H9 (cell line): ENCODE data around the gene CATSPERZ. TPM values are rescaled to one million over a fixed set of nuclear protein-coding genes. Genes with fewer than 3 reads are reported as not detected.

ENCODE experiments used
- DNase-seq: peaks from one replicate; pipeline ENCODE4 v3.0.0-alpha.2; 2017
- H2AFZ ChIP-seq: one replicate; pipeline ENCODE4 v1.6.1; 2013; ENCODE audit warnings: mild to moderate bottlenecking, low read length, control low read depth, moderate library complexity
- H2AK5ac ChIP-seq: 2 replicates; pipeline ENCODE4 v1.6.1; 2013; ENCODE audit warnings: low read length, control low read depth, mixed read lengths; ENCODE audit not compliant: insufficient read length
- H2BK120ac ChIP-seq: one replicate; pipeline ENCODE4 v1.6.1; 2013; ENCODE audit warnings: low read depth, mild to moderate bottlenecking, low read length, control low read depth, inconsistent platforms; ENCODE audit not compliant: poor library complexity, severe bottlenecking
- H2BK12ac ChIP-seq: 2 replicates; pipeline ENCODE4 v1.6.1; 2013; ENCODE audit warnings: low read length, control low read depth, mixed read lengths, low read depth; ENCODE audit not compliant: insufficient read length
- H2BK15ac ChIP-seq: 2 replicates; pipeline ENCODE4 v1.6.1; 2013; ENCODE audit warnings: low read depth, low read length, control low read depth
- H2BK20ac ChIP-seq: one replicate; pipeline ENCODE4 v1.6.1; 2013; ENCODE audit warnings: low read depth, mild to moderate bottlenecking, low read length, control low read depth, inconsistent platforms; ENCODE audit not compliant: poor library complexity, severe bottlenecking
- H2BK5ac ChIP-seq: 2 replicates; pipeline ENCODE4 v1.6.1; 2013; ENCODE audit warnings: low read length, control low read depth, mixed read lengths; ENCODE audit not compliant: insufficient read length
- H3K14ac ChIP-seq: 2 replicates; pipeline ENCODE4 v1.6.1; 2013; ENCODE audit warnings: low read length, control low read depth; ENCODE audit not compliant: insufficient read depth
- H3K18ac ChIP-seq: 2 replicates; pipeline ENCODE4 v1.6.1; 2013; ENCODE audit warnings: low read depth, mild to moderate bottlenecking, mixed read lengths, low read length, control low read depth; ENCODE audit not compliant: insufficient read length
- H3K23ac ChIP-seq: 2 replicates; pipeline ENCODE4 v1.6.1; 2013; ENCODE audit warnings: low read length, control low read depth, mixed read lengths, low read depth; ENCODE audit not compliant: insufficient read length
- H3K23me2 ChIP-seq: 2 replicates; pipeline ENCODE4 v1.6.1; 2013; ENCODE audit warnings: low read depth, mild to moderate bottlenecking, mixed read lengths, low read length, control low read depth; ENCODE audit not compliant: insufficient read length, poor library complexity, severe bottlenecking
- H3K27ac ChIP-seq: 2 replicates; pipeline ENCODE4 v1.5.1; 2013; ENCODE audit warnings: low read length, control low read depth, mixed read lengths, low read depth; ENCODE audit not compliant: insufficient read length
- H3K27me3 ChIP-seq: 2 replicates; pipeline ENCODE4 v1.6.1; 2013; ENCODE audit warnings: low read length, control low read depth, inconsistent platforms; ENCODE audit not compliant: insufficient read depth
- H3K4ac ChIP-seq: 2 replicates; pipeline ENCODE4 v1.6.1; 2013; ENCODE audit warnings: low read depth, mild to moderate bottlenecking, control low read depth, inconsistent platforms, low read length, moderate library complexity
- H3K4me1 ChIP-seq: 2 replicates; pipeline ENCODE4 v1.6.1; 2013; ENCODE audit warnings: low read length, control low read depth, inconsistent platforms; ENCODE audit not compliant: insufficient read depth
- H3K4me2 ChIP-seq: 2 replicates; pipeline ENCODE4 v1.6.1; 2013; ENCODE audit warnings: low read length, control low read depth, mixed read lengths; ENCODE audit not compliant: insufficient read length, insufficient read depth
- H3K56ac ChIP-seq: 2 replicates; pipeline ENCODE4 v1.6.1; 2013; ENCODE audit warnings: low read depth, mild to moderate bottlenecking, mixed read lengths, low read length, control low read depth; ENCODE audit not compliant: insufficient read length
- H3K79me1 ChIP-seq: 2 replicates; pipeline ENCODE4 v1.6.1; 2013; ENCODE audit warnings: low read depth, mild to moderate bottlenecking, moderate library complexity, low read length, control low read depth, inconsistent platforms; ENCODE audit not compliant: insufficient read depth, poor library complexity, severe bottlenecking
- H3K79me2 ChIP-seq: 2 replicates; pipeline ENCODE4 v1.6.1; 2013; ENCODE audit warnings: low read length, control low read depth, inconsistent platforms; ENCODE audit not compliant: insufficient read depth
- H3K9ac ChIP-seq: 2 replicates; pipeline ENCODE4 v1.6.1; 2013; ENCODE audit warnings: low read length, control low read depth, mixed read lengths; ENCODE audit not compliant: insufficient read length; ENCODE audit errors: extremely low read depth
- H3K9me3 ChIP-seq: one replicate; pipeline ENCODE4 v1.6.1; 2013; ENCODE audit warnings: low read depth, low read length, inconsistent platforms; ENCODE audit not compliant: control insufficient read depth
- H3T11ph ChIP-seq: one replicate; pipeline ENCODE4 v1.6.1; 2013; ENCODE audit warnings: mild to moderate bottlenecking, low read length, control low read depth, inconsistent platforms
- H4K20me1 ChIP-seq: one replicate; pipeline ENCODE4 v1.6.1; 2013; ENCODE audit not compliant: control insufficient read depth, insufficient read length, insufficient read depth
- H4K5ac ChIP-seq: 2 replicates; pipeline ENCODE4 v1.6.1; 2013; ENCODE audit warnings: low read depth, mild to moderate bottlenecking, mixed read lengths, low read length, control low read depth; ENCODE audit not compliant: insufficient read length
- H4K8ac ChIP-seq: replicated peaks from 2 replicates; pipeline ENCODE4 v1.6.1; 2013; ENCODE audit warnings: low read length, control low read depth, mixed read lengths, low read depth; ENCODE audit not compliant: insufficient read length
- H4K91ac ChIP-seq: 2 replicates; pipeline ENCODE4 v1.6.1; 2013; ENCODE audit warnings: low read depth, mild to moderate bottlenecking, moderate library complexity, mixed read lengths, low read length, control low read depth; ENCODE audit not compliant: insufficient read length
- H3K27ac Mint-ChIP-seq, 3 experiments: 2 replicates in 2 of 3; 3 replicates in 1 of 3; pipeline ENCODE4 v1.8.0; 2020 to 2021; ENCODE audit warnings: mixed read lengths in 3 of 3, mild to moderate bottlenecking in 1 of 3, moderate library complexity in 1 of 3
- H3K27me3 Mint-ChIP-seq: 2 replicates; pipeline ENCODE4 v1.8.0; 2021; ENCODE audit warnings: low read depth, mild to moderate bottlenecking, moderate library complexity, mixed read lengths
- H3K36me3 Mint-ChIP-seq, 3 experiments: 2 replicates in 2 of 3; 3 replicates in 1 of 3; pipeline ENCODE4 v1.8.0; 2020 to 2021; ENCODE audit warnings: low read depth in 3 of 3, mixed read lengths in 3 of 3; ENCODE audit not compliant: insufficient read depth in 1 of 3
- H3K4me1 Mint-ChIP-seq, 2 experiments: 2 replicates each; pipeline ENCODE4 v1.8.0; 2020; ENCODE audit warnings: mixed read lengths in 2 of 2
- H3K4me3 Mint-ChIP-seq, 2 experiments: 2 replicates in 1 of 2; 3 replicates in 1 of 2; pipeline ENCODE4 v1.8.0; 2020 to 2021; ENCODE audit warnings: mild to moderate bottlenecking in 2 of 2, mixed read lengths in 2 of 2, moderate library complexity in 1 of 2
- H3K9me3 Mint-ChIP-seq, 2 experiments: 2 replicates in 1 of 2; 3 replicates in 1 of 2; pipeline ENCODE4 v1.8.0; 2020; ENCODE audit warnings: mild to moderate bottlenecking in 2 of 2, mixed read lengths in 2 of 2, moderate library complexity in 1 of 2
- CTCF ChIP-seq: fragments of 200-600 bp; sonication (generic); conservative IDR thresholded peaks from 3 replicates; pipeline ENCODE4 v1.8.0; 2021; ENCODE audit warnings: antibody characterized with exemption, mild to moderate bottlenecking
- WGBS: extraction: QIAGEN DNeasy Blood & Tissue Kit; methylation state at CpG from one replicate; pipeline ENCODE4 v1.1.7; 2013; ENCODE audit warnings: missing lambda C conversion rate, low lambda C conversion rate, mixed read lengths; ENCODE audit not compliant: insufficient read length; ENCODE audit errors: extremely low coverage; 5-methylcytosine and 5-hydroxymethylcytosine counted together
- total RNA-seq: library from RNA; stranded (reverse); gene quantifications from 2 replicates; pipeline ENCODE4 v1.2.1, GENCODE V29; 2021

The CATSPERZ gene
- total RNA-seq, 1 experiment from 2014 or later, result 0.92 TPM

DNA sequence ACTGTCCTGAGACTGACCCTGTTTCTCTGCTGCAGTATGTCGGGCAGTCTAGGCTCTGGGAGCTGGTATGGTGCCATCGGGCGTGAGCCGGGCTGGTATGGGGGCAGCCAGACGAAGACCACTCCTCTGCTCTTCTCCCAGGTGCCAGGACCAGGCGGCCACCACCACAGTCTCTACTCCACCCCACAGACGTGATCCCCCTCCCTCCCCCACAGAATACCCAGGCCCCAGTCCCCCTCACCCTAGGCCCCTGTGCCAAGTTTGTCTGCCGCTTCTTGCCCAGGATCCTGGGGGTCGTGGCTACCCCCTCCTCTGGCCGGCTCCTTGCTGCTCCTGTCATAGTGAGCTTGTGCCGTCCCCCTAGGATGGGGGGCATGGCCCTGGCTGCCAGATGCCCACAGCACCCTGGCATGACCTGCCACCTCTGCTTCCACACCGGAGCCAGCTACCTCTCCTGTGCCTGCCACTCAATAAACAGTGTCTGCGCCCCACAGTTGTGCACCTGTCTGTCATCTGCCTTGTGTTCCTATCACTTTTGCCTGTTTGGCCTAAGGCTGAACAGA, 11.1 kb upstream of the CATSPERZ start:
- DNase-seq, result no peak
- H3K4me1 Mint-ChIP-seq, result peaks cover 12 to 15% of the 10 kb centered on the region in 2 experiments
- H3K9me3 Mint-ChIP-seq, result no peaks in the 10 kb centered on the region; a peak in 2 of 5 replicates
- no peak overlapping the region for H4K5ac ChIP-seq
- no peak overlapping the region for H3K9ac ChIP-seq
- no peak overlapping the region for H3K14ac ChIP-seq
- no peak overlapping the region for H2BK120ac ChIP-seq
- H2AFZ ChIP-seq, result no peak overlapping the region
- no peak overlapping the region for H2BK20ac ChIP-seq
- no peak overlapping the region for H3K4me3 Mint-ChIP-seq
- H3K23me2 ChIP-seq, result peaks cover 15% of the 10 kb centered on the region
- H3K18ac ChIP-seq, result no peak overlapping the region
- H3K23ac ChIP-seq, result no peak overlapping the region
- no peaks in the 10 kb centered on the region for H3K79me1 ChIP-seq
- no peak overlapping the region for H4K91ac ChIP-seq
- no CpG with 5 or more reads among the region's 13 CpGs for WGBS
- H3K36me3 Mint-ChIP-seq, result peaks cover 0 to 2% (median 0%) of the 10 kb centered on the region in 3 experiments; a peak in 3 of 7 replicates
- no peak for TF ChIP-seq CTCF
- no peaks in the 10 kb centered on the region for H3K4me1 ChIP-seq
- H3K4ac ChIP-seq, result no peak overlapping the region
- no peak overlapping the region for H3K27ac Mint-ChIP-seq
- H3K79me2 ChIP-seq, result no peaks in the 10 kb centered on the region
- H3K56ac ChIP-seq, result no peak overlapping the region
- no peak overlapping the region for H4K8ac ChIP-seq
- no peak overlapping the region for H3K4me2 ChIP-seq
- H2BK5ac ChIP-seq, result no peak overlapping the region
- H2BK12ac ChIP-seq, result no peak overlapping the region
- H3K27me3 Mint-ChIP-seq, result peaks cover 52% of the 10 kb centered on the region
- H2AK5ac ChIP-seq, result no peak overlapping the region
- H3K9me3 ChIP-seq, result no peaks in the 10 kb centered on the region
- H2BK15ac ChIP-seq, result no peak overlapping the region
- H4K20me1 ChIP-seq, result no peaks in the 10 kb centered on the region
- no peak overlapping the region for H3K27ac ChIP-seq
- H3K27me3 ChIP-seq, result peaks cover 39% of the 10 kb centered on the region
- no peak overlapping the region for H3T11ph ChIP-seq
